GM18861 (cell line): ENCODE results near the gene RHBDD2.
"Not testable (repeated sequence)": the region's sequence is repeated elsewhere in the genome, so short reads cannot be mapped to it uniquely, and the experiment has no call there.

ENCODE experiments used
- ATAC-seq: cut with Tn5 transposase; IDR thresholded peaks from one replicate; pipeline ENCODE4 v1.9.1; 2021; ENCODE audit not compliant: unreplicated experiment

The RHBDD2 gene

GRCh38 chr7:75888464-75889222 is 9.8 kb downstream of the RHBDD2 start:
- ATAC-seq, result no peak

- no peak for ATAC-seq
These were observed 10.5 kb downstream of the RHBDD2 start for GRCh38 chr7:75889223-75889825.

- no peak for ATAC-seq
These were observed 11.0 kb downstream of the RHBDD2 start for GRCh38 chr7:75889826-75890225.

GRCh38 chr7:75891237-75891636 is 12.4 kb downstream of the RHBDD2 start:
- ATAC-seq, result not testable (repeated sequence)

DNA sequence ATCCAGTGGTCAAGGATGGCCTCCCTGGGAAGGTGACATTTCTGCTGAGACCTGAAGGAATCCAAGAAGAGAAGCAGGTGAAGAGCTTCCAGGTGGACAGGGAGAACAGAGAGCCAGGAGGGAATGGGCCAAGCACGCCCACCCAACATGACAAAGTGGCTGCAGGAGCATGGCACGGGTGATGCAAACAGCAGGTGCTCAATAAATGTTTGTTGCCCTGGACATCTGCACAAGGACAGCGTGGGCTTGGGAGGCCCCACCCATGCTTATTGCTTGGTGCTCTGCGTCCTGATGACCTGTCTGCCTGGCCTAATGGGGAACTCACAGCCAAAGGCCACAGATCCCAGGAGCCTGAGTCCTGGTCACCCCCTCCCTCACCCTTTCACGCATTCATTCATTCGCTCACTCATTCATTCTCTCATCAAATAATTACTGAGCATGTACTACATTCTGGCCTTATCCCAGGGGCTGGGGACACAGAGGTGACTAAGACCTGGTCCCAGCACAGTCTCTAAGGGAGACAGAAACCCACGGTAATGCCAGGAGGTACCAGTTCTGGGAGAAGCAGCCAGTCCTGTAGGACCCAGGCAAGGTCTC is 13.1 kb downstream of the RHBDD2 start:
- ATAC-seq, result no peak

DNA sequence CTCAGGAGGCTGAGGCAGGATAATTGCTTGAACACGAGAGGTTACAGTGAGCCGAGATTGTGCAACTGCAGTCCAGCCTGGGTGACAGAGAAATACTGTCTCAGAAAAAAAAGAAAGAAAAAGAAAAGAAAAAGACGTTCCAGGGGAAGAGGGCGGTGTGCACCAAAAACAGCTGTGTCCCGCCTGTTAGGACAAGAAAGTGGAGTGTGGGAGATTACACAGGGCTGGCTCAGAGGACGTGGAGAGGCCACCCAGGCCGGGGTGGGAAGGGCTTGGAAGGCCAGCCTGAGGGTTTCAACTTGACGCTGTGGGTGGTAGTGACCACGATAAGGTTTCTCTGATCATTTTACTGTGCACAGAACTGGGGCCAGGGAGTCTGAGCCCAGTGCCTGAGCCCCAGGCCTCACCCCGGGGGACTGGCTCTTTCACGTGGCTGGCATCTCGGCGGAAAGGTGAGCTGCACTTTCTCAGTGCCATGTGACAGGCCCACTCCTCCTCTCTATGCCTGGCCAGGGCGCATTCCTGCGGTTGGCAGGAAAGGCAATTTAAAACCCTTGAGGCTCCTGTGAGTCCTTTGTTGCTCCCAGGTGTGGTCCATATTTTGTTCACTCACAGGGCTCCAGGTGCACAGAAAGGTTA is 13.9 kb downstream of the RHBDD2 start:
- ATAC-seq, result no peak

DNA sequence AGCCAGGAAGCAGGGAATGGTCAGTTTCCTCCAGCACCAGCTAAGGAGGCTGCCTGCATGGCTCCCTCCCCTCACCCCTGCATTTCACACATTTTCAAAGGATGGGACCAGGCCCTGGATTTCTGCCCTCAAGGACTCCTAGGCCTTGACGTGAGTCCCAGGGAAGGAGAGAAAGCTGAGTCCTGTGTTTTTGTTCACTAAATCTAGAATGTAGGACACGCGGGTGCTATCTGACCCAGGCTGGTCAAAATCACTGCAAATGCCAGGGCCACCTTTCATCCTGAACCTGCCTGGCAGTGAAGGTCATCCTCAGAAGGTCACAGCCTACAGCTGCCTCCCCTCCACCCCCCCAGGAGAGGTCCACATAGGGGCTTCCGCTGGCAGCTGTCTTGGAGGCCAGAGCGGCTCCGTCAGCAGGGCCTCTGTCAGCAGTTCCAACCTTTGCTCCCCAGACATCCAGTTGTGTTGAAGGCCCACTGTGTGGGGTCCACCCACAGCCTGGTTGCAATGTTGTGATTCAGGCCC is 18.0 kb downstream of the RHBDD2 start:
- ATAC-seq, result no peak

DNA sequence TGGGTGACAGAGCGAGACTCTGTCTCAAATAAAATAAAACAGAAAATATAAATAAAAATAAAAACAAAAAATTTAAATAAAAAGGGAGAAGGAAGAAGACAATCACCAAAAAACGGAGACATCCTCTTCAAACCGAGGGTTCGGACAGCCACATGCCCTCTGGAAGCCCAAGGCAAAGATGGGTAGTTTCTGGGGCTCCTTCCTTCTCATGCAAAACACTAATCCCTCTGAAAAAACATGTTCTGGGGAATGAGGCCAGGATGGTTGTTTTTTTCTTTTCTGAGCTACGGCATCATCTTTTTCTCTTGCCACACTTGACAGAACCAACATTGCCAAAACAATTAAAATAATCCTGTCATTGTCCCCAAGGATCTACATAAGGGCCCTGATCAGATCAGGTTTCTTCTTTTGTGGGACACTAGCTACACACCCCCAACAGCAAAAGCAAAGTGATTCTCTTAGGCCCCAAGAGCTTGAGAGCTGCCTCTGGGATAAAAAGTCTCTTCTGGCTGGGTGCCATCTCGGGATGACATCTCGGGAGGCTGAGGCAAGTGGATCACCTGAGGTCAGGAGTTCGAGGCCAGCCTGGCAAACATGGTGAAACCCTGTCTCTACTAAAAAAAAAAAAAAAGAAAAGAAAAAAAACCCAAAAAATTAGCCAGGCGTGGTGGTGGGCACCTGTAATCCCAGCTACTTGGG is 21.9 kb downstream of the RHBDD2 start:
- no peak for ATAC-seq

DNA sequence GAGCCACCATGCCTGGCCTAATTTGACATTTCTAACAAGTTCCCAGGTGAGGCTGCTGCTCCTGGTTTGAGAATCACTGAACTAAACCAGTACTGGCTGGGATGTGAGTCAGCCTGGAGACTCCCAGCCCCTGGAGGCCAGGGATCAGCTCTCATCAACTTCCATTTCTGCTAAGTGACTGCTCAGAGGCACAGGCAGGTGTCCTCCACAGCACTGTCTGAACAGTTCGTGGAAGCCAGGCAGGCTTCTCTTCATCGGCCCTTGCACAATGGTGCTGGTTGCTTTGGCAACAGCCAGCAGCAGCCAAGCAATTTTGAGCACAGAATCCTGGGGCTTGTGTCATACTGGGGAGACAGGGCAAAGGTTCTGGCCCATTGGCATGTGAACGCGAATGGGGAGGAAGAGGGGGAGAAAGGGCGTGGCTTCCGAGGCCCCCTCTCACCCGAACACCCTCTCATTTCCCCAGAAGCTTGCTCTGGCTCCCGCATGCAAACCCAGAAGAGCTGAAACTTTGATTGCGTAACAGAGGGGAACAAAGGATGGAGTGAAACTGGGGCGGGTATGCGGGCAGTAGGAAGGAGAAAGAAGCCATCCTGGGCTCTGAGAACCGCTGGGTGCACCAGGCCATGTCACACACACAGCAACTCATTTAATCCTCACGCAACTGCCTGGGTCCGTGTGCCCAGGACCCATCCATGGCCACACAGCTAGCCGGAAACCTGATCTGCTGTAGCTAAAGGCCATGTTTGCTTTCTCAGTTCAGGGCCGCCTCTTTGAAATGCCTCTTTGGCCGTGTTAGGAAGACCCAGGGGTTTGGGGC is 27.2 kb downstream of the RHBDD2 start:
- no peak for ATAC-seq

- ATAC-seq, result no peak
These were observed 28.3 kb downstream of the RHBDD2 start for GRCh38 chr7:75906991-75907667.

DNA sequence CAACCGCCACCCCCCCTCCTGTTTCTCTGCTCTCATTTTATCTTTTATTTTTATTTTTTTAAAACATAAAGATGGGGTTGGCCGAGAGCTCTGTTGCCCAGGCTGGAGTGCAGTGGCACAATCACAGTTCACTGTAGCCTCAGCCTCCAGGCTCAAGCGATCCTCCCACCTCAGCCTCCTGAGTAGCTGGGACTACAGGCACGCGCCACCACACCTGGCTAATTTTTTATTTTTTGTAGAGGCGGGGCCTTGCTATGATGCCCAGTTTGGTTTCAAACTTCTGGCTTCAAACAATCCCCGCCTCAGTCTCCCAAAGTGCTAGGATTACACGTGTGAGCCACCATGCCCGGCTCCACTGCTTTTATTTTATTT is 28.8 kb downstream of the RHBDD2 start:
- ATAC-seq, result not testable (repeated sequence)

DNA sequence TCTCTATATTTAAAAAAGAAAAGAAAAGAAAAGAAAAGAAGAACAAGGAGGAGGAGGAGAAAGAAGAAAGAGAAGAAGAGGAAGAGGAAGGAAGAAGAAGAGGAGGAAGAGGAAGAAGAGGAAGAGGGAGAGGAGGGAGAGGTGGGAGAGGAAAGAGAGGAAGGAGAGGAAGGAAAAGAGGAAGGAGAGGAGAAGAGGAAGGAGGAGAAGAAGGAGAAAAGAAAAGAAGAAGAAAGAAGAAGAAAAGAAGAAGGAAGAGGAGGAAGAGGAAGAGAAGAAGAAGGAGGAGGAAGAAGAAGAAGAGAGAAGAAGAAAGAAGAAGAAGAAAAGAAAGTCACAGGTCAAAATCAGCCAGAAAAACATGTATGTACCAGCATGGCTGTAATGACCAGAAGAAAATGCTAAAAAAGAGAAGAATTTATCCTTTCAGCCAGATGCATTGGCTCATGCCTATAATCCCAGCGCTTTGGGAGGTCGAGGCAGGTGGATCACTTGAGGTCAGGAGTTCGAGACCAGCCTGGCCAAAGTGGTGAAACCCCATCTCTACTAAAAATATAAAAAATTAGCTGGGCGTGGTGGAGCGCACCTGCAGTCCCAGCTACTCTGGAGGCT is 30.8 kb downstream of the RHBDD2 start:
- no peak for ATAC-seq

DNA sequence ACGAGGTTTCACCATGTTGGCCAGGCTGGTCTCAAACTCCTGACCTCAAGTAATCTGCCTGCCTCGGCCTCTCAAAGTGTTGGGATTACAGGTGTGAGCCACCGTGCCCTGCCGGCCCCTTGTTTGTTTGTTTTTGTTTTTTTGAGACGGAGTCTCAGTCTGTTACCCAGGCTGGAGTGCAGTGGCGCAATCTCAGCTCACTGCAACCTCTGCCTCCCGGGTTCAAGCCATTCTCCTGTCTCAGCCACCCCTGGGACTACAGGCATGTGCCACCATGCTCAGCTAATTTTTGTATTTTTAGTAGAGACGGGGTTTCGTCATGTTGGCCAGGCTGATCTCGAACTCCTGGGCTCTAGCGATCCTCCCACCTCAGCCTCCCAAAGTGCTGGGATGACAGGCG is 32.4 kb downstream of the RHBDD2 start:
- not testable (repeated sequence) for ATAC-seq

DNA sequence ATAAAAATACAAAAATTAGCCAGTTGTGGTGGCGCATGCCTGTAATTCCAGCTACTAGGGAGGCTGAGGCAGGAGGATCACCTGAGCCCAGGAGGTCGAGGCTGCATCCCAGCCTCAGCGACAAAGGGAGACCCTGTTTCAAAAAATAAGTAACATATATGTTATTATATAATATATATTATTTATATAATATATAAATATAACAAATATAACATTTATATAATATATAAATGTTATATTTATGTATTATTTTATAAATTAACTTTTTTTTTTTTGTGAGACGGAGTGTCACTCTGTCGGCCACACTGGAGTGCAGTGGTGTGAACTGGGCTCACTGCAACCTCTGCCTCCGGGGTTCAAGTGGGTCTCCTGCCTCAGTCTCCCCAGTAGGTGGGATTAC is 34.6 kb downstream of the RHBDD2 start:
- ATAC-seq, result no peak

DNA sequence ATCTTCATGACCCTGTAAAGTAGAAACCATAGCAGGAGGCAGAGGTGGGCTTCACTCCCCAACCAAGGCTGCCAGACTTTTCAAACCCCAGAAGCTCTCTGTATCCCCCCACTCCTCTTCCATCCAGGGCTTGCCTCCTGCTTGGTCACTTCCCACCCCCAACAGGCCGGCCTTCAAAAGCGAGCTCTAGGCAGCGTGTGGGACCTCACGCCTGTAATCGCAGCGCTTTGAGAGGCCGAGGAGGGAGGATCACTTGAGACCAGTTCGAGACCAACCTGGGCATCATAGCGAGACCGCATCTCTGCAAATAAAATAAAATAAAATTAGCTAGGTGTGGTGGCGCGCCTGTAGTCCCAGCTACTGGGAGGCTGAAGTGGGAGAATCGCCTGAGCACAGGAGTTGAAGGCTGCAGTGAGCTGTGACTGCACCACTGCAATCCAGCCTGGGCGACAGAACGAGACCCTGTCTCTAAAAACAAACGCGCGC is 35.4 kb downstream of the RHBDD2 start:
- ATAC-seq, result no peak

GRCh38 chr7:75914655-75915415 is 36.0 kb downstream of the RHBDD2 start, which contains the start of gene POR:
Gene POR, plus strand, starts transcription at chr7:75915155. Its CDS starts 38,847 bp downstream, at chr7:75954002.
- peak; percentile 86 for ATAC-seq

GRCh38 chr7:75915416-75916156 is 36.8 kb downstream of the RHBDD2 start:
- peak; percentile 14 for ATAC-seq
